ENCODE results near the gene APEH. TPM values are rescaled to one million over a fixed set of nuclear protein-coding genes. Genes with fewer than 3 reads are reported as not detected.

APEH gene
- total and polyA plus RNA-seq, 12 donors = 36.5 to 166 (median 124) TPM

DNA sequence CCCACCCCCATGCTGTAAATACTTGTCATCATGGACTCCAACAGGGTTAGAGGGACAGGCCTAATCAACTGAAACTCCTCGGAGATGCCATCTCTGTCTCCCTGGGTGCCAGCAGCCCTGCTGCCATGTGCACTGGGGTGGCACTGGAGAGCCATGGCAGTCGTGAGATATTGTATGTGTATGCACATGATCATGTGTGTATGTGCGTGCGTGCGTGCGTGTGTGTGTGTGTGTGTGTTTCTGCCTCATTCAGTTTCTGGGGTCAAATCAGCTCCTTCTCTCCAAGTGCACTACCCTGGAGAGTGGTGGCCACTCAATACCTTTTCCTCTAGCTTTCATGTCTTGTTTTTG is 3.2 kb upstream of the APEH start:
- Histone ChIP-seq H3K4me1 (replicated peaks in 1 of 2) (peaks cover 10 to 17% of the 10 kb centered on the region in 2 donors), H3K4me3 (no peak overlapping the region), H3K27ac (no peak overlapping the region), H3K9me3 (replicated peaks in 1 of 3) (no peaks in the 10 kb centered on the region), H3K27me3 (no peaks in the 10 kb centered on the region), H3K36me3 (replicated peaks in 1 of 2) (peaks cover 0 to under 1% of the 10 kb centered on the region in 2 donors)
- 67 to 80% (median 73%) methylated on average over 5 to 6 of the region's 6 CpGs for WGBS, 4 donors
- TF ChIP-seq CTCF (IDR thresholded peaks at IDR 0.05) (no peak), POLR2A (IDR thresholded peaks at IDR 0.05) (no peak)
- intact Hi-C loops (cut with DNase I) = loop anchor here in 1 of 2 donors (2.0 kb wide), 1 partner anchor 132 kb away; no protein-coding TSS in a partner anchor
- DNase-seq = no peak

DNA sequence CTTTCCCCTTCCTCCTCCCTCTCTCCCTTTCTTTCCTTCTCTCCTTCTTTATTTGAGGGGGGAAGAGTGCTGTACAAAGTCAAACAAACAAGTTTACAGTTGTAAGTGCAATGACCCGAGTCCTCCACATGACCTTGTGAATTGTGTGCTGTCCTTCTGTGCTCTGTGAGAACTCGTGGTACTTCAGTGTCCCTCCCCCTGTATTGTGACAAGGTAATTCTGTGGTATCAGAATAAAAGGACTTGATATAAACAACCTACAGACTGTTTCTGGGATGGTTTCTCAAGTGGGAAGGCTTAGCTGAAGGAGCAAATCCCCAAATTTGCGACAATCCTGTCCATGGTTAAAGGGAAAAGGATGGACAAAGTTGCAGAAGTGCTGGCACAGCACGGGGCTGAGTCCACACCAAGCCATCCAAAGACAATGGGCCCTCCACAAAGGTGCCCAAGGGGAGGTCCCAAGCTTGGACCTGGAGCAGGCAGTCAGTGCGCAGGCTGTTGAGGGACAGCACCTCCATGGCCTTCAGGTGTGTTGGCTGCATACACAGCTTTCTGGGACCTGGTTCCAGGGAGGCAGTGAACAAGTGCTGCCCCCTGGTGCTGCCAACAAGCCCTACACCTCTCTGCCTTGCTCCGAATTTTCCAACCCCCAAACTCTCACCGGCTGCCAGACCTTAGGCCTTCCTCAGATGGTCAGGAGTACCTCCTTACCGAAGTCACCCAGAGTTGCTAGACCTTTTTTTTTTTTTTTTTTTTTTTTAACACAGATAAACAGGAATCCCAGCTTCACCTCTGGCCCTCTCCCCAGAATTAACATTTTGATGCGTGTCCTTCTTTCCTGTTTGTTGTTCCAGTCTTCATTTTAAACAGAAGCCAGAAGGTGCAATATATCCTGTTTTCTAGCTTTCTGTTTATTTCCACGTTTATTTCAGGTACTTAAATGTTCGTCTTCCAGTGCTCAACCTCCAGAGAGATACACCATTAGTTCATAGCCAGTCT is 2.6 kb upstream of the APEH start:
- Histone ChIP-seq H3K36me3 (replicated peaks in 1 of 2) (peaks cover 0 to 7% of the 10 kb centered on the region in 2 donors), H3K4me3 (no peak overlapping the region), H3K27me3 (no peaks in the 10 kb centered on the region), H3K9me3 (replicated peaks in 1 of 3) (no peaks in the 10 kb centered on the region), H3K4me1 (replicated peaks in 1 of 2) (peaks cover 10 to 17% of the 10 kb centered on the region in 2 donors), H3K27ac (no peak overlapping the region)
- peak; percentile 68 to 92 (median 84) for TF ChIP-seq CTCF (IDR thresholded peaks at IDR 0.05)
- no peak for TF ChIP-seq POLR2A (IDR thresholded peaks at IDR 0.05)
- intact Hi-C loops (cut with DNase I) = loop anchor here in 1 of 2 donors (2.0 kb wide), 1 partner anchor 133 kb away; no protein-coding TSS in a partner anchor
- peak; percentile 65 to 87 (median 75) for DNase-seq
- 36 to 39% (median 37%) methylated on average over 9 to 11 of the region's 11 CpGs for whole genome bisulfite sequencing, 4 donors

DNA sequence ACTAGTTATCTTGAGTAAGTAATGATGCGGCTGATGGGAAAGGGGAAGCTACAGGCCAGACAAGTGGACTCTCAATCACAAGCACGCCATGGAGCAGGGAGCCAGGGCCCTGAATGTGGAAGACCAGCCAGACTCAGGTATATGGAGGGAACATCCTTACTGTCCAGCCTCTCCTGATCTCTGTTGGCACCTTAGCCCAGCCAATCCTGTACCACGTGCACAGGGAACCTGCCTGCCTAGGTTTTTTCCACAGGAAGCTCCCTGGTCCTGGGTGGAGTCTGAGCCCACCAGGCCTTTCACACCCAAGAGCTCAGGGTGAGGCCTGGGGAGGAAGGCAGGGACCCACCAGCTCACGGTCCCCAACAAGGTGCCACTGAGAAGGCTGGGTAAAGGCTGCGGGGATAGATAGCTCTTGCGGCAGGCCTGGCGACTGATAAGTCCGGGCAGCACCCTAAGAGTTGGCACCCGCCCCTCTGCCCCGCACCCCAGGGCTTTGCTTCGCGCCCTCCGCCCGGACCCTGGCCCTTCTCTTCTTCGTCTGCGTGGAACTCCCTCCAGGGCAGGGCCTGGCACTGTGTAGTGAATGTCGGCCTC is 933 bp upstream of the APEH start:
- intact Hi-C loops (cut with DNase I) = no loop called here
- Histone ChIP-seq H3K4me3 (peak overlapping the region in 3 of 4 donors; percentile 37 to 87 (median 56)), H3K27me3 (no peaks in the 10 kb centered on the region), H3K9me3 (replicated peaks in 1 of 3) (no peaks in the 10 kb centered on the region), H3K4me1 (replicated peaks in 1 of 2) (peaks cover 10 to 17% of the 10 kb centered on the region in 2 donors), H3K36me3 (replicated peaks in 1 of 2) (peaks cover 0 to 24% of the 10 kb centered on the region in 2 donors), H3K27ac (peak overlapping the region; percentile 86 to 98 (median 91))
- peak in 3 of 7 donors; percentile 37 to 65 (median 38) for DNase-seq
- 25 to 50% (median 38%) methylated on average over 2 to 17 of the region's 17 CpGs for WGBS, 4 donors
- TF ChIP-seq CTCF (IDR thresholded peaks at IDR 0.05) (no peak), POLR2A (IDR thresholded peaks at IDR 0.05) (no peak)

GRCh38 chr3:49674497-49674983 is 389 bp downstream of the APEH start:
- intact Hi-C loops (cut with DNase I) = no loop called here
- TF ChIP-seq POLR2A (IDR thresholded peaks at IDR 0.05) (no peak), CTCF (IDR thresholded peaks at IDR 0.05) (peak in 2 of 6 experiments; percentile 7 to 15)
- H3K4me3 ChIP-seq = peak overlapping the region; percentile 37 to 87 (median 68)
- peak in 3 of 7 donors; percentile 53 to 68 (median 62) for DNase-seq
- WGBS, 4 donors = 5 to 33% (median 10%) methylated on average over 10 to 34 of the region's 34 CpGs
- no peaks in the 10 kb centered on the region for H3K9me3 ChIP-seq (replicated peaks in 1 of 3)
- H3K36me3 ChIP-seq (replicated peaks in 1 of 2) = peaks cover 0 to 37% of the 10 kb centered on the region in 2 donors
- H3K4me1 ChIP-seq (replicated peaks in 1 of 2) = peaks cover 10 to 17% of the 10 kb centered on the region in 2 donors
- H3K27ac ChIP-seq = peak overlapping the region; percentile 86 to 98 (median 91)
- no peaks in the 10 kb centered on the region for H3K27me3 ChIP-seq

Data from adrenal gland (tissue), 12 donors.